ENCODE data around the gene CTSL. TPM values are rescaled to one million over a fixed set of nuclear protein-coding genes. Genes with fewer than 3 reads are reported as not detected.

The CTSL gene
- total and polyA plus RNA-seq, 2 experiments from 2014 or later: 401 to 402 TPM

GRCh38 chr9:87678650-87679355, 47.1 kb upstream of the CTSL start:
- Histone ChIP-seq H3K9me2 (ENCODE audit: insufficient read depth) (no peaks in the 10 kb centered on the region), H3F3A (ENCODE audit: insufficient read depth) (no peaks in the 10 kb centered on the region), H3K79me2 (ENCODE audit: insufficient read depth) (no peaks in the 10 kb centered on the region), H3K36me3 (ENCODE audit: low read depth) (no peaks in the 10 kb centered on the region), H3K4me2 (ENCODE audit: unreplicated experiment) (no peak overlapping the region), H3K9me3 (ENCODE audit: low read depth) (no peaks in the 10 kb centered on the region), H3K4me3 (no peak overlapping the region), H3K27me3 (replicated peaks; ENCODE audit: insufficient read depth) (no peaks in the 10 kb centered on the region), H2AFZ (no peak overlapping the region), H3K27ac (no peak overlapping the region), H4K20me1 (ENCODE audit: insufficient read depth) (no peaks in the 10 kb centered on the region), H3K9ac (no peak overlapping the region), H3K4me1 (ENCODE audit: insufficient read depth) (no peaks in the 10 kb centered on the region)
- 52 to 56% methylated on average over 9 of the region's 9 CpGs for WGBS, 2 experiments (ENCODE audit: low coverage in 1 of 2, low lambda C conversion rate in 2 of 2, missing lambda C conversion rate in 2 of 2)
- in situ Hi-C loops (cut with MboI): loop anchor here (10.0 kb wide), 2 partner anchors 136 to 366 kb away; no protein-coding TSS in a partner anchor
- DNase-seq: peak; percentile 81
- TF ChIP-seq EZH2 (IDR thresholded peaks at IDR 0.05; ENCODE audit: insufficient read depth, poor library complexity, severe bottlenecking): no peak
- TF ChIP-seq EZH2phosphoT487 (IDR thresholded peaks at IDR 0.05; ENCODE audit: insufficient read depth, low read depth): no peak

- H3K36me3 ChIP-seq (ENCODE audit: low read depth): no peaks in the 10 kb centered on the region
Observed at GRCh38 chr9:87681271-87682061, 44.5 kb upstream of the CTSL start.

GRCh38 chr9:87682085-87682484, 43.8 kb upstream of the CTSL start:
- no peaks in the 10 kb centered on the region for H3K9me2 ChIP-seq (ENCODE audit: insufficient read depth)
- H4K20me1 ChIP-seq (ENCODE audit: insufficient read depth): no peaks in the 10 kb centered on the region
- H2AFZ ChIP-seq: no peak overlapping the region
- no peak for DNase-seq
- no peaks in the 10 kb centered on the region for H3F3A ChIP-seq (ENCODE audit: insufficient read depth)
- no peaks in the 10 kb centered on the region for H3K27me3 ChIP-seq (replicated peaks; ENCODE audit: insufficient read depth)
- H3K4me2 ChIP-seq (ENCODE audit: unreplicated experiment): no peak overlapping the region
- H3K4me1 ChIP-seq (ENCODE audit: insufficient read depth): no peaks in the 10 kb centered on the region
- no peaks in the 10 kb centered on the region for H3K79me2 ChIP-seq (ENCODE audit: insufficient read depth)
- no peaks in the 10 kb centered on the region for H3K9me3 ChIP-seq (ENCODE audit: low read depth)
- in situ Hi-C loops (cut with MboI): no loop called here
- no peak overlapping the region for H3K27ac ChIP-seq
- no peak overlapping the region for H3K9ac ChIP-seq
- no peak overlapping the region for H3K4me3 ChIP-seq
- no peak for TF ChIP-seq EZH2 (IDR thresholded peaks at IDR 0.05; ENCODE audit: insufficient read depth, poor library complexity, severe bottlenecking)
- no peak for TF ChIP-seq EZH2phosphoT487 (IDR thresholded peaks at IDR 0.05; ENCODE audit: insufficient read depth, low read depth)
- WGBS, 2 experiments (ENCODE audit: low coverage in 1 of 2, low lambda C conversion rate in 2 of 2, missing lambda C conversion rate in 2 of 2): 54 to 62% methylated on average over 4 of the region's 4 CpGs
- H3K36me3 ChIP-seq (ENCODE audit: low read depth): no peaks in the 10 kb centered on the region

More at GRCh38 chr9:87681271-87682061, 44.5 kb upstream of the CTSL start:
- H3K27me3 ChIP-seq (replicated peaks; ENCODE audit: insufficient read depth): no peaks in the 10 kb centered on the region
- TF ChIP-seq EZH2 (IDR thresholded peaks at IDR 0.05; ENCODE audit: insufficient read depth, poor library complexity, severe bottlenecking) (no peak), EZH2phosphoT487 (IDR thresholded peaks at IDR 0.05; ENCODE audit: insufficient read depth, low read depth) (no peak)
- H3K27ac ChIP-seq: no peak overlapping the region
- H3K79me2 ChIP-seq (ENCODE audit: insufficient read depth): no peaks in the 10 kb centered on the region
- no peak overlapping the region for H3K4me2 ChIP-seq (ENCODE audit: unreplicated experiment)
- no peaks in the 10 kb centered on the region for H3K9me2 ChIP-seq (ENCODE audit: insufficient read depth)
- H3K9ac ChIP-seq: no peak overlapping the region
- H4K20me1 ChIP-seq (ENCODE audit: insufficient read depth): no peaks in the 10 kb centered on the region
- no peak for DNase-seq
- H3K4me1 ChIP-seq (ENCODE audit: insufficient read depth): no peaks in the 10 kb centered on the region
- no peaks in the 10 kb centered on the region for H3F3A ChIP-seq (ENCODE audit: insufficient read depth)
- H3K9me3 ChIP-seq (ENCODE audit: low read depth): no peaks in the 10 kb centered on the region
- in situ Hi-C loops (cut with MboI): no loop called here
- no peak overlapping the region for H3K4me3 ChIP-seq
- no peak overlapping the region for H2AFZ ChIP-seq
- WGBS, 2 experiments (ENCODE audit: low coverage in 1 of 2, low lambda C conversion rate in 2 of 2, missing lambda C conversion rate in 2 of 2): 84 to 89% methylated on average over 11 of the region's 11 CpGs

GRCh38 chr9:87682618-87683017, 43.3 kb upstream of the CTSL start:
- TF ChIP-seq EZH2phosphoT487 (IDR thresholded peaks at IDR 0.05; ENCODE audit: insufficient read depth, low read depth): no peak
- no peak for TF ChIP-seq EZH2 (IDR thresholded peaks at IDR 0.05; ENCODE audit: insufficient read depth, poor library complexity, severe bottlenecking)
- Histone ChIP-seq H4K20me1 (ENCODE audit: insufficient read depth) (no peaks in the 10 kb centered on the region), H3K4me2 (ENCODE audit: unreplicated experiment) (no peak overlapping the region), H3K79me2 (ENCODE audit: insufficient read depth) (no peaks in the 10 kb centered on the region), H3K27ac (no peak overlapping the region), H3F3A (ENCODE audit: insufficient read depth) (no peaks in the 10 kb centered on the region), H3K4me1 (ENCODE audit: insufficient read depth) (no peaks in the 10 kb centered on the region), H3K4me3 (no peak overlapping the region), H3K9me3 (ENCODE audit: low read depth) (no peaks in the 10 kb centered on the region), H2AFZ (no peak overlapping the region), H3K9me2 (ENCODE audit: insufficient read depth) (no peaks in the 10 kb centered on the region), H3K27me3 (replicated peaks; ENCODE audit: insufficient read depth) (no peaks in the 10 kb centered on the region), H3K9ac (no peak overlapping the region), H3K36me3 (ENCODE audit: low read depth) (no peaks in the 10 kb centered on the region)
- DNase-seq: no peak
- 64 to 65% methylated on average over 4 of the region's 4 CpGs for WGBS, 2 experiments (ENCODE audit: low coverage in 1 of 2, low lambda C conversion rate in 2 of 2, missing lambda C conversion rate in 2 of 2)
- in situ Hi-C loops (cut with MboI): no loop called here

All from GM23248 (cell line).